ENCODE results near the gene CA12. TPM values are rescaled to one million over a fixed set of nuclear protein-coding genes. Genes with fewer than 3 reads are reported as not detected.

CA12 gene
- total and polyA plus RNA-seq, 9 of the 15 experiments (the other 6 are each of a cell fraction or from before 2014, with no cell fraction given): 0.01 to 0.78 (median 0.15) TPM; not detected in 1

- ChIA-PET POLR2A (interaction anchor here (1.1 to 1.6 kb wide), 2 partner anchors 10 to 44 kb away, joined by 3 to 8 read pairs; no protein-coding TSS in a partner anchor), CTCF (ENCODE audit: low intra/inter-chr PET ratio) (no interaction called here)
- Histone ChIP-seq H4K20me1 (replicated peaks; ENCODE audit: control insufficient read depth, insufficient read depth, low read length) (no peaks in the 10 kb centered on the region), H2AFZ (ENCODE audit: low read depth, low read length) (no peak overlapping the region), H3K4me3 (no peak overlapping the region), H3K27me3 (ENCODE audit: control insufficient read depth in 2 of 2, insufficient read depth in 2 of 2, low read length in 2 of 2) (no peaks in the 10 kb centered on the region), H3K79me2 (ENCODE audit: control insufficient read depth, insufficient read depth, low read length) (no peaks in the 10 kb centered on the region), H3K9me3 (replicated peaks; ENCODE audit: control insufficient read depth, insufficient read depth, low read depth, low read length) (no peaks in the 10 kb centered on the region), H3K9ac (ENCODE audit: insufficient read depth in 1 of 2, low read depth in 2 of 2, low read length in 2 of 2) (no peak overlapping the region), H3K36me3 (ENCODE audit: control insufficient read depth, insufficient read depth, low read length) (no peaks in the 10 kb centered on the region), H3K4me2 (ENCODE audit: insufficient read depth, low read length) (no peak overlapping the region), H3K4me1 (replicated peaks in 1 of 2; ENCODE audit: control insufficient read depth in 2 of 2, insufficient read depth in 2 of 2, low read length in 2 of 2) (peaks cover 0 to 7% of the 10 kb centered on the region in 2 experiments; a peak in 3 of 5 replicates), H3K27ac (ENCODE audit: extremely low read depth, low read depth, low read length) (no peak overlapping the region), H3K9me1 (ENCODE audit: control insufficient read depth, insufficient read depth, low read length) (no peaks in the 10 kb centered on the region)
- TF ChIP-seq ZNF24 (IDR thresholded peaks at IDR 0.05) (peak; percentile 81), RFX5 (IDR thresholded peaks at IDR 0.05; ENCODE audit: low read depth, low read length) (no peak), PTBP1 (IDR thresholded peaks at IDR 0.05; ENCODE audit: low read depth, low read length) (no peak), ZNF785 (CRISPR knock-in tag; IDR thresholded peaks at IDR 0.05) (no peak), BCOR (IDR thresholded peaks at IDR 0.05) (peak; percentile 8; the same call in 1 of the 2 replicates), JUND (IDR thresholded peaks at IDR 0.05; ENCODE audit: borderline replicate concordance, low read depth, low read length) (no peak), JUND (tag; IDR thresholded peaks at IDR 0.05; ENCODE audit: borderline replicate concordance, low read depth, low read length) (no peak), RBM25 (IDR thresholded peaks at IDR 0.05; ENCODE audit: low read depth, low read length, severe bottlenecking) (peak; percentile 66)
- intact Hi-C loops (cut with micrococcal nuclease): no loop called here
- BruUV-seq (replicated peaks): no TSS peak
- ATAC-seq (no peak), DNase-seq (ENCODE audit: extremely low read depth in 1 of 4, low spot score in 3 of 4) (no peak), FAIRE-seq (no peak)
- in situ Hi-C loops (cut with MboI): no loop called here
- WGBS (ENCODE audit: insufficient coverage, low coverage, missing lambda C conversion rate): 55% methylated on average over 4 of the region's 4 CpGs
Measured at GRCh38 chr15:63352808-63353207, 28.8 kb downstream of the CA12 start.
